ENCODE data around the gene FKBP8.

DNA sequence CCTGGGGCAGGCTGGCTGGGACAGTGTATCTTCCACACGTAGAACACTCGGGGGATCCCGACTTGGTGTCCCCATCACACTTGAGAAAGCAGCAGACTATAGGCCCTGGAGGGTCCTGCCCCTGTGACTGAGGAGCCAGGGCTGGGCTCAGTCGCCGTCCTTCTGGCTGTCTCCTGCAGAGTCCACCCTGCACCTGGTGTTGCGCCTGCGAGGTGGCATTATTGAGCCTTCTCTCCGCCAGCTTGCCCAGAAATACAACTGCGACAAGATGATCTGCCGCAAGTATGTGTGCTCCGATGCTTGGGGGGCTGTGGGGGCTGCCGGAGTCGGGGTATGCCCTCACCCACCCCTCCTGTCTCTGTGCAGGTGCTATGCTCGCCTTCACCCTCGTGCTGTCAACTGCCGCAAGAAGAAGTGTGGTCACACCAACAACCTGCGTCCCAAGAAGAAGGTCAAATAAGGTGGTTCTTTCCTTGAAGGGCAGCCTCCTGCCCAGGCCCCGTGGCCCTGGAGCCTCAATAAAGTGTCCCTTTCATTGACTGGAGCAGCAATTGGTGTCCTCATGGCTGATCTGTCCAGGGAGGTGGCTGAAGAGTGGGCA, 31.4 kb upstream of the FKBP8 start:
- TF ChIP-seq, protein P1, sequence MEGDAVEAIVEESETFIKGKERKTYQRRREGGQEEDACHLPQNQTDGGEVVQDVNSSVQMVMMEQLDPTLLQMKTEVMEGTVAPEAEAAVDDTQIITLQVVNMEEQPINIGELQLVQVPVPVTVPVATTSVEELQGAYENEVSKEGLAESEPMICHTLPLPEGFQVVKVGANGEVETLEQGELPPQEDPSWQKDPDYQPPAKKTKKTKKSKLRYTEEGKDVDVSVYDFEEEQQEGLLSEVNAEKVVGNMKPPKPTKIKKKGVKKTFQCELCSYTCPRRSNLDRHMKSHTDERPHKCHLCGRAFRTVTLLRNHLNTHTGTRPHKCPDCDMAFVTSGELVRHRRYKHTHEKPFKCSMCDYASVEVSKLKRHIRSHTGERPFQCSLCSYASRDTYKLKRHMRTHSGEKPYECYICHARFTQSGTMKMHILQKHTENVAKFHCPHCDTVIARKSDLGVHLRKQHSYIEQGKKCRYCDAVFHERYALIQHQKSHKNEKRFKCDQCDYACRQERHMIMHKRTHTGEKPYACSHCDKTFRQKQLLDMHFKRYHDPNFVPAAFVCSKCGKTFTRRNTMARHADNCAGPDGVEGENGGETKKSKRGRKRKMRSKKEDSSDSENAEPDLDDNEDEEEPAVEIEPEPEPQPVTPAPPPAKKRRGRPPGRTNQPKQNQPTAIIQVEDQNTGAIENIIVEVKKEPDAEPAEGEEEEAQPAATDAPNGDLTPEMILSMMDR (IDR thresholded peaks at IDR 0.05; ENCODE audit: insufficient read depth, low read depth, low read length): no peak
- no peak for TF ChIP-seq EZH2 (IDR thresholded peaks at IDR 0.05; ENCODE audit: insufficient read depth, low read length)
